Urothelium cell line (cell line): ENCODE results near the gene HNRNPAB.
"Not testable (repeated sequence)": the region's sequence is repeated elsewhere in the genome, so short reads cannot be mapped to it uniquely, and the experiment has no call there.

Experiments
- DNase-seq: peaks from one replicate; pipeline ENCODE4 v3.0.0; 2011; ENCODE audit warnings: low spot score, mixed read lengths
- FAIRE-seq: peaks from 2 replicates; lab custom pipeline; 2011; peaks lifted over from hg19 to GRCh38; lab: Jason Lieb, UNC

Gene HNRNPAB

GRCh38 chr5:178228609-178229008, 24.3 kb downstream of the HNRNPAB start:
- no peak for FAIRE-seq
- DNase-seq = no peak

- FAIRE-seq, DNase-seq: not testable (repeated sequence)
These were observed 24.8 kb downstream of the HNRNPAB start for GRCh38 chr5:178229111-178229510.

GRCh38 chr5:178229861-178230260, 25.5 kb downstream of the HNRNPAB start:
- FAIRE-seq = no peak
- no peak for DNase-seq

- no peak for DNase-seq
- no peak for FAIRE-seq
These were observed 26.7 kb downstream of the HNRNPAB start for GRCh38 chr5:178230879-178231538.

GRCh38 chr5:178231539-178232123, 27.3 kb downstream of the HNRNPAB start:
- FAIRE-seq = no peak
- no peak for DNase-seq

GRCh38 chr5:178232124-178232919, 28.0 kb downstream of the HNRNPAB start, which contains the start of gene PHYKPL:
TSS of gene PHYKPL (minus strand) at chr5:178232802. CDS start at chr5:178232550, 252 bp downstream.
- peak; percentile 85 for DNase-seq
- no peak for FAIRE-seq

GRCh38 chr5:178232920-178233429, 28.6 kb downstream of the HNRNPAB start:
- DNase-seq (no peak), FAIRE-seq (no peak)

GRCh38 chr5:178234121-178234749, 29.9 kb downstream of the HNRNPAB start:
- FAIRE-seq = no peak
- DNase-seq = no peak

- FAIRE-seq (no peak), DNase-seq (peak; percentile 73)
These were observed 30.6 kb downstream of the HNRNPAB start for GRCh38 chr5:178234750-178235587.

- DNase-seq = no peak
- FAIRE-seq = no peak
These were observed 31.2 kb downstream of the HNRNPAB start for GRCh38 chr5:178235588-178235974.

- DNase-seq (no peak), FAIRE-seq (no peak)
These were observed 31.8 kb downstream of the HNRNPAB start for GRCh38 chr5:178236126-178236525.

- no peak for FAIRE-seq
These were observed 32.3 kb downstream of the HNRNPAB start for GRCh38 chr5:178236679-178237078.

GRCh38 chr5:178237431-178238312, 33.3 kb downstream of the HNRNPAB start:
- FAIRE-seq (no peak), DNase-seq (no peak)

More at GRCh38 chr5:178236679-178237078, 32.3 kb downstream of the HNRNPAB start:
- DNase-seq = no peak

- no peak for FAIRE-seq
- no peak for DNase-seq
These were observed 33.9 kb downstream of the HNRNPAB start for GRCh38 chr5:178238313-178238635.

GRCh38 chr5:178238711-178239592, 34.6 kb downstream of the HNRNPAB start:
- DNase-seq = no peak
- FAIRE-seq = no peak

- not testable (repeated sequence) for FAIRE-seq, DNase-seq
These were observed 35.4 kb downstream of the HNRNPAB start for GRCh38 chr5:178239626-178240301.

GRCh38 chr5:178240341-178240741, 36.0 kb downstream of the HNRNPAB start:
- FAIRE-seq (no peak), DNase-seq (no peak)

- FAIRE-seq = no peak
- no peak for DNase-seq
These were observed 36.4 kb downstream of the HNRNPAB start for GRCh38 chr5:178240766-178241165.
